Effector memory CD4-positive, alpha-beta T cell (primary cell): ENCODE results near the gene ANXA6.

ENCODE experiments used
- DNase-seq, 3 donors: peaks; one replicate each; pipeline ENCODE4 v3.0.0-alpha.2; 2020
- H3K27ac ChIP-seq: 2 replicates; pipeline ENCODE4 v1.7.0; 2013; ENCODE audit warnings: mild to moderate bottlenecking, low read length, moderate library complexity; ENCODE audit not compliant: insufficient read depth, poor library complexity, severe bottlenecking
- H3K27me3 ChIP-seq: replicated peaks from 2 replicates; pipeline ENCODE4 v1.7.0; 2013; ENCODE audit warnings: mild to moderate bottlenecking, low read length; ENCODE audit not compliant: insufficient read depth, control insufficient read depth, poor library complexity, severe bottlenecking
- H3K36me3 ChIP-seq: 2 replicates; pipeline ENCODE4 v1.7.0; 2013; ENCODE audit warnings: mild to moderate bottlenecking, low read length, moderate library complexity; ENCODE audit not compliant: control insufficient read depth, insufficient read depth
- H3K4me1 ChIP-seq: 2 replicates; pipeline ENCODE4 v1.7.0; 2013; ENCODE audit warnings: low read length, mild to moderate bottlenecking; ENCODE audit not compliant: control insufficient read depth, insufficient read depth, poor library complexity, severe bottlenecking
- H3K4me3 ChIP-seq: 2 replicates; pipeline ENCODE4 v1.7.0; 2013; ENCODE audit warnings: low read length, low read depth, mild to moderate bottlenecking; ENCODE audit not compliant: insufficient read depth, poor library complexity, severe bottlenecking
- H3K9me3 ChIP-seq: 2 replicates; pipeline ENCODE4 v1.7.0; 2013; ENCODE audit warnings: mild to moderate bottlenecking, low read length, moderate library complexity; ENCODE audit not compliant: control insufficient read depth

Gene ANXA6

DNA sequence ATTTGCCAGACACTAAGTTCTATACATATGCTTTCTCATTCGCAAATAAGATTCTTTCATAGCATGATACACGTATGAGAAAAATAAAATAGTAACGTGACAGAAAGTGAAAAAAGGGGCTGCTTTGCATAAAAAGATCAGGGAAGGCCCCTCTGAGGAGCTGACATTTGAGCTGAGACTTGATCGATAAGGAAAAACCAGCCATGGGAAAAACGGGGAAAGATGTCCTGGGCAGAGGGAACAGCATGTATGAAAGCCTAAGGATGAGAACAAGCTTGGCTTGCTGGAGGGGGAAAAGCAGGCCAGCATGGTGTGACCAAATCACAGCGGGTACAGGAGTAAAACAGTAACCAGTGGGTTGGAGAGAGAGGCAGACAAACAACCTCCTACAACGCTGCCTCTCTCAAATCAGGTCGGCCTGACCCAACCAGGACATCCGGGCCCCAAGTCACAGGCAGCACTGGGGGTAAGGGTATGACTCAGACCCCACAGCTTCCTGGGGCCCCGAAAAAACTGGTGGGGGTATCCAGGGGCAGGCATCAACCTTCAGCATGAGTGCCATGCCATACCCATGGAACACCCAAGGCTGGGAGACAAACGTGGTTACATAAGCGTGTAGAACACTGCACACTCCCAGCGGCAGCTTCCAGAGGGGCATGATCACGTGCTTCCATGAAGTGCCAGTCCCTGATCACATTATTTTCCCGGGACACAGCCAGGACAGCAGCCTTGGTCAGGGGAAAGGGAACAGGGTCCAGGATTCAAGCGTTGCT lies 78.9 kb downstream of the ANXA6 start:
- Histone ChIP-seq H3K36me3 (peaks cover 21% of the 10 kb centered on the region), H3K27me3 (no peaks in the 10 kb centered on the region), H3K9me3 (no peaks in the 10 kb centered on the region), H3K4me1 (peaks cover 60% of the 10 kb centered on the region), H3K4me3 (peak overlapping the region; percentile 37), H3K27ac (peak overlapping the region; percentile 99)
- peak; percentile 64 to 79 (median 76) for DNase-seq

DNA sequence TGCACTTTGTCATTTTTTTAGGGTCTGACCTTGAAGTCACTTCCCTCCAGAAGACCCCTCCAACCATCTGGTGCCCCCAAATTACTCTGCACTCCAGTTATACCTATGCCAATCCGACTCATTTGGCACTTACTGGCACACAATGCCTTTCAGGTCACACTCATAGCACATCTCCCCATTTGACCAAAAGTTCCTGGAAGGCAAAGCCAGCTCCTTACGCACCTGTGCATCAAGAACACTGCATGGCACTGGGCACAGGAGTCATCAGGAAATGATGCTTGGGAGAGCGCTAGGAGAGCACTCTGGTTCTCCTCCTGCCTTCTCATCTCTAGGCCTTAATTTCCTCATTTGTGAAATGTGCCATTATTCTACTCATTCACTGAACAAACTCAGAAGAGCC lies 79.6 kb downstream of the ANXA6 start:
- peaks cover 56% of the 10 kb centered on the region for H3K4me1 ChIP-seq
- peak overlapping the region; percentile 37 for H3K4me3 ChIP-seq
- DNase-seq, result no peak
- H3K9me3 ChIP-seq, result no peaks in the 10 kb centered on the region
- H3K27ac ChIP-seq, result peak overlapping the region; percentile 99
- H3K27me3 ChIP-seq, result no peaks in the 10 kb centered on the region
- H3K36me3 ChIP-seq, result peaks cover 21% of the 10 kb centered on the region

DNA sequence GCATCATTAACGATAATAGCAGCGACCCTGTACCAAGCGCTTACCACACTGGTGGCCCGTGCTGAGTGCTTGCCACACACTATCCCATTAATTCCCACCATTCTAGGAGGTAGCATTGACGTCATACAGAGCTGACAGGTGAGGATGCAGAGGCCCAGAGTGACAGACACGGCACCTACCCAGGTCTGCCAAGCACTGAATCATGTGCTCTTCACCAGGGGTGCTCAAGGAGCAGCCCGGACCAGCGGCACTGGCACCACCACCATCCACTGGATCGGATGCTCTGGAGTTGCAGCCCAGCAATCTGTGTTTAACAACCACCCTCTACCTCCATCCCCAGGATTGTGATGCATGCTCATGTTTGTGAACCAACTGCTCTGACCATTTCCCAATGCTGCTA lies 80.2 kb downstream of the ANXA6 start:
- Histone ChIP-seq H3K27me3 (no peaks in the 10 kb centered on the region), H3K4me1 (peaks cover 51% of the 10 kb centered on the region), H3K36me3 (peaks cover 21% of the 10 kb centered on the region), H3K27ac (no peak overlapping the region), H3K4me3 (no peak overlapping the region), H3K9me3 (no peaks in the 10 kb centered on the region)
- DNase-seq, result no peak

DNA sequence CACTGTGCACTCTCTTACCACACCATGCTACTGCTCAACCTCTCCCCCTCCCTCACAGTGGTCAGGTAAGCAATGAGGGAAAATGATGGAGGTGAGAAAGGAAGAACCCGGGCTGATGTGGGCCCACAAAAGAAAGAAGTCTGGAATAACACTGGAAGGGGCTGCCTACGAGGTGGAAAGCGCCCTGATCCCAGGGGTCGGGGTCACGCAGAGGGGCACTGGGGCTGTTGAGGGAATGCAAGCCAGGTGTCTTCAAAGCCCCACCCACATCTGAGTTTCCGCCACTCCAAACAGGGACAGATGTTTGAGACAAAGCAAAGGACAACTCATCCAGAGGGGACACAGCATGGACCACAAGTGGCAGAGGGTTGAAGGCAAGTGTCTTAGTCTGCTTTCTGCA lies 81.0 kb downstream of the ANXA6 start:
- peak overlapping the region; percentile 11 for H3K4me3 ChIP-seq
- H3K4me1 ChIP-seq, result peaks cover 43% of the 10 kb centered on the region
- no peak overlapping the region for H3K27ac ChIP-seq
- no peaks in the 10 kb centered on the region for H3K9me3 ChIP-seq
- DNase-seq, result no peak
- H3K27me3 ChIP-seq, result no peaks in the 10 kb centered on the region
- peaks cover 23% of the 10 kb centered on the region for H3K36me3 ChIP-seq

DNA sequence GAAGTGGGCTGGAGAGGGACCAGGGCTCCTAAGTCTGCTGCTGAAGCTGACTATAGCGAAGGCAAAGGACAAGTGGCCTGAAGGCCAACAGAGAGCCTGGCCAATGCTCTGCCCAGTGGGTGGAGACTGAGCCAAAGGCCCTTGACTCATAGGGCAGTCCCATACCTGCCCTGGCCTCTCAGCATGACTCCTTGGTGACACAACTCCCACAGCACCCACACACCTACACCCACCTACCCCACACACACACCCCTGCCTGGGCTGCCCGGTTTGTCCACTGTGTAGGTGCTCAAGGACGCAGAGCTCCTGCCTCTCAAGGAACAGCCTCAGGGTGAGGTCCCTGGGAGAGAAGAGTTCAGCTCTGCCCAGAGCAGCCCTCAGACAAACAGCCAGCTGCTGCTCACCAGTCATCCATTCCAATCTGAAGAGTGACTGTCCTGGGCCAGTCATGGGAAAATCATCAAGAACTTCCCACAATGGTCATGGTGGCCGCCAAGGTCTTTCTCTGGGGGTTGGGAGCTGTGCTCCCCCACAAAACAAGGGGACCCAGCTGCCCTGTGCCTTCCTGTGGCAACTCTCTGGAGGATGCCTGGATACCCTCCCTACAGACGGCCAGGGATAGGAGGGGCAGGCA lies 81.8 kb downstream of the ANXA6 start:
- Histone ChIP-seq H3K36me3 (peaks cover 26% of the 10 kb centered on the region), H3K27ac (peak overlapping the region; percentile 3), H3K9me3 (no peaks in the 10 kb centered on the region), H3K4me3 (no peak overlapping the region), H3K27me3 (no peaks in the 10 kb centered on the region), H3K4me1 (peaks cover 38% of the 10 kb centered on the region)
- no peak for DNase-seq

DNA sequence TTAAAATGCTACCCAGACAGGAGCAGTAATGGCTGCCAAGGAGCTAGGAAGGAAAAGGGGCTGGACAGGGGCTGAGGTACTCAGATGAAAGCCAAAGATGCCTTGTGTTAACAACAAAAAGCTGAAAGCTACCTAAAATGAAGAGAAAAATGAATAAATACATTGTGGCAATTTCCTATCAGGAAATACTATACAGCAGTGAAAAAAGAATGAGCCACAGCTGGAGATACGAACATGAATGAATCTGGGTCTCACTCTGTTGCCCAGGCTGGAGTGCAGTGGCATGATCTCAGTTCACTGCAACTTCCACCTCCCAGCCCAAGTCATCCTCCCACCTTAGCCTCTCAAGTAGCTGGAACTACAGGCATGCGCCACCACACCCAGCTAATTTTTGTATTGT lies 83.0 kb downstream of the ANXA6 start:
- Histone ChIP-seq H3K4me3 (no peak overlapping the region), H3K27me3 (no peaks in the 10 kb centered on the region), H3K27ac (no peak overlapping the region), H3K4me1 (peaks cover 41% of the 10 kb centered on the region), H3K9me3 (no peaks in the 10 kb centered on the region), H3K36me3 (peaks cover 38% of the 10 kb centered on the region)
- no peak for DNase-seq

DNA sequence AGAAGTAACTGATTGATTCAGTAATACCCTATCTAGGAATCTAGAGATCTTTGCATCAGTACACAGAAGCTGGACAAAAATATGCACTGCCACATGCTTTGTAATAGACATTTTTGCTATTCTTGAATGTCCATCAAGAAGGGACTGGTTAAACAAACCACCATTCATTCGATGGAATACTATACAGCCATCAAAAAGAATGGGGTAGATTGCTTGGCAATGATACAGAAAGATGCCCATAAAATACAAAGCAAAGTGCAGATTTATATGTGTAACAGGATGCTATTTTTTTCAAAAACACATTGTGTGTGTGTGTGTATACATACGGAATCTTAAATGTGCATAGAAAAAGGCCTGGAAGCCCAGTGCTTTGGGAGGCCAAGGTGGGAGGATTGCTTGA lies 84.3 kb downstream of the ANXA6 start:
- Histone ChIP-seq H3K4me3 (no peak overlapping the region), H3K9me3 (no peaks in the 10 kb centered on the region), H3K4me1 (peaks cover 45% of the 10 kb centered on the region), H3K27ac (no peak overlapping the region), H3K27me3 (no peaks in the 10 kb centered on the region), H3K36me3 (peaks cover 38% of the 10 kb centered on the region)
- DNase-seq, result no peak

DNA sequence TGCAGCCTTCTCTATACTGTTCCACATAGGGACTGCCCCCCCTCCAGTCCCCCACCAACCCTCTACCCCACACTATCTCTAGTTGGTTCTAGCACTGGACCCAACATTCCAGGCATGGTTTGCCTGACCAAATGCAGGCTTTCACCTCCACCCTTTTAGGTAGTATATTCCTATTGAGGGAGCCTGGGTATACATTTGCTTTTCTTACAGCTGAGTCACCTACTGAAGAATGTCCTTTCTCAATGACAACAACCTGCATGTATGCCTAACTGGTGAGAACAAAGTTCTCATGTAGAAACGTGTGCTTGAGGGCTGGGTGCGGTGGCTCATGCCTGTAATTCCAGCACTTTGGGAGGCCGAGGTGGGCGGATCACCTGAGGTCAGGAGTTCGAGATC lies 85.0 kb downstream of the ANXA6 start:
- no peak for DNase-seq
- H3K27ac ChIP-seq, result no peak overlapping the region

DNA sequence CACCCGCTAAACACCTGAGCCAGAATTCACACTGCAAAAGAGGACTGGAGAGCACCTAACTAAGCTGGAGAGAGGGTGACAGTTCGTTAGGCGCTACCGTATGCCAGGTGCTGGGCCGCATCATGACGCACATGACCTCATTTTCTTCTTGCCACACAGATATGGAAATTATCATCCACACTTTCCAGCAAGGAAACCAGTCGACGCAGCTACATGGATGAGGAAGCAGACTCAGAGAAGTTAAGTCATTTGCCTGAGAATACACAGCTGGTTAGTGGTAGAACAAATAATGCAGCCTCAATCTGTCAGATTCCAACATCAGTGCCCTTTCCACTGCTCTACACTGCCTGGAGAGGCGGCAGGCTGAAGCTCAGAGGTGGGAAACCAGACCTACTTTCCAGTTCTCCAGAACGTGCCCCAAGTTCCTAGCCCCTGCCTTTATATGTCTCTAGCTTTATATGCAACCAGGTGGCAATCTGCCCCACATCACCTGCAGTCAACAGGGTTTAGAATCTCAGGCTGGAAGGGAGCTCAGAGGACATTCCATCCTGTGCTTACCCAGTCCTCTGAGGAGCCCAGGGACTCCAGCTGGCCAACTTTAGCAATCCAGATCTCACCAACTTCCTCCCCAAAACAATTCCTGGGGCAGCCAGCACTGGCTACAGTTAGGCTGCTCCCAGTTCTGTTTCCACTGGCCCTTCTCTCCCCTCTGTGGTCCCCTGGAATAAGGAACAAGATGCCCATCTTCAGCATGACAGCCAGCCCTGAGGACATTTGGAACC lies 85.5 kb downstream of the ANXA6 start:
- Histone ChIP-seq H3K36me3 (peaks cover 49% of the 10 kb centered on the region), H3K27ac (no peak overlapping the region), H3K4me3 (no peak overlapping the region), H3K27me3 (no peaks in the 10 kb centered on the region), H3K9me3 (no peaks in the 10 kb centered on the region), H3K4me1 (peaks cover 43% of the 10 kb centered on the region)
- DNase-seq, result no peak

More for the DNA sequence above, 85.0 kb downstream of the ANXA6 start:
- no peaks in the 10 kb centered on the region for H3K27me3 ChIP-seq
- peaks cover 44% of the 10 kb centered on the region for H3K36me3 ChIP-seq
- no peak overlapping the region for H3K4me3 ChIP-seq
- no peaks in the 10 kb centered on the region for H3K9me3 ChIP-seq
- peaks cover 44% of the 10 kb centered on the region for H3K4me1 ChIP-seq

DNA sequence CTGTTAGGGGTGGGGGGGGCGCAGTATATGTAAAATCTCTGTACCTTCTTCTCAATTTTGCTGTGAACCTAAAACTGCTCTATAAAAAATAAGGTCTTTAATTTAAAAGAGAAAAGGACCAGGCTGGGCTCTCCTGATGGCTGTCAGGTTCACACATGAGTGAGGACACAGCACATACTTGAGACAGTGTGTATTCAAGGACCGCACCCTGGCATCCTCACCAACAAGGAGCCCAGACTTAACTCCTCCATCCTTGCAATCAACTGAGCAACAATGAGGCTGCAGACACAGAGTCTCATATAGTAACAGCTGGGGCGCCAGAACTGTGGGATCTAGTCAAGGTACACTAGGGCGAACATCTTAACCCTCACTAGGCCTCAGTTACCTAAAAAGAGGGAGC lies 86.6 kb downstream of the ANXA6 start:
- H3K36me3 ChIP-seq, result peaks cover 49% of the 10 kb centered on the region
- H3K27me3 ChIP-seq, result no peaks in the 10 kb centered on the region
- no peak overlapping the region for H3K27ac ChIP-seq
- no peak overlapping the region for H3K4me3 ChIP-seq
- peaks cover 37% of the 10 kb centered on the region for H3K4me1 ChIP-seq
- H3K9me3 ChIP-seq, result no peaks in the 10 kb centered on the region
- DNase-seq, result no peak
